ENCODE results near the gene IFI27L1. TPM values are rescaled to one million over a fixed set of nuclear protein-coding genes. Genes with fewer than 3 reads are reported as not detected.

IFI27L1 gene
- total and polyA plus RNA-seq, 2 donors (not counting 1 experiment from before 2014, with no cell fraction given): 6.5 to 6.7 TPM

GRCh38 chr14:94050231-94050880, 30.8 kb upstream of the IFI27L1 start:
- POLR2A ChIA-PET: no interaction called here
- Histone ChIP-seq H3K36me3 (replicated peaks in 1 of 2; ENCODE audit: control extremely low read depth in 1 of 2, control insufficient read depth in 1 of 2, extremely low read depth in 1 of 2, insufficient read depth in 2 of 2, low read length in 1 of 2) (peaks cover 18 to 93% of the 10 kb centered on the region in 2 experiments), H3K9ac (ENCODE audit: low read length) (no peak overlapping the region), H3K79me2 (ENCODE audit: control insufficient read depth, insufficient read depth, low read length) (no peaks in the 10 kb centered on the region), H3K4me3 (ENCODE audit: control extremely low read depth in 1 of 5, extremely low read depth in 1 of 5, insufficient read depth in 1 of 5, low read depth in 2 of 5, low read length in 4 of 5) (no peak overlapping the region), H4K20me1 (ENCODE audit: control insufficient read depth, insufficient read depth, low read length, poor library complexity, severe bottlenecking) (peaks cover 11% of the 10 kb centered on the region), H3K27me3 (replicated peaks in 1 of 4; ENCODE audit: control extremely low read depth in 1 of 4, control insufficient read depth in 3 of 4, insufficient read depth in 4 of 4, low read length in 3 of 4) (no peaks in the 10 kb centered on the region), H3K9me3 (ENCODE audit: control extremely low read depth in 1 of 3, control insufficient read depth in 2 of 3, insufficient read depth in 1 of 3, low read length in 2 of 3) (no peaks in the 10 kb centered on the region), H3K27ac (ENCODE audit: low read length in 2 of 2) (no peak overlapping the region), H3K4me1 (ENCODE audit: control insufficient read depth in 2 of 2, insufficient read depth in 2 of 2, low read length in 2 of 2) (no peaks in the 10 kb centered on the region), H2AFZ (ENCODE audit: insufficient read depth, low read depth, low read length, poor library complexity, severe bottlenecking) (no peak overlapping the region), H3K4me2 (replicated peaks; ENCODE audit: low read depth, low read length, poor library complexity, severe bottlenecking) (no peak overlapping the region)
- 93% methylated on average over 4 of the region's 6 CpGs for WGBS (ENCODE audit: insufficient coverage)
- no peak overlapping the region for H3K27ac Mint-ChIP-seq
- DNase-seq (no peak), ATAC-seq (ENCODE audit: low read depth) (no peak)
- no peaks in the 10 kb centered on the region for H3K27me3 Mint-ChIP-seq
- intact Hi-C loops (cut with micrococcal nuclease): no loop called here
- CTCF ChIA-PET: interaction anchor here (2.9 to 6.4 kb wide), 3 partner anchors 13 to 86 kb away, joined by 8 to 37 read pairs (median 22); no protein-coding TSS in a partner anchor
- H3K4me3 Mint-ChIP-seq: no peak overlapping the region
- H3K9me3 Mint-ChIP-seq (ENCODE audit: insufficient read depth): no peaks in the 10 kb centered on the region
- no peaks in the 10 kb centered on the region for H3K4me1 Mint-ChIP-seq
- TF ChIP-seq, protein P1, sequence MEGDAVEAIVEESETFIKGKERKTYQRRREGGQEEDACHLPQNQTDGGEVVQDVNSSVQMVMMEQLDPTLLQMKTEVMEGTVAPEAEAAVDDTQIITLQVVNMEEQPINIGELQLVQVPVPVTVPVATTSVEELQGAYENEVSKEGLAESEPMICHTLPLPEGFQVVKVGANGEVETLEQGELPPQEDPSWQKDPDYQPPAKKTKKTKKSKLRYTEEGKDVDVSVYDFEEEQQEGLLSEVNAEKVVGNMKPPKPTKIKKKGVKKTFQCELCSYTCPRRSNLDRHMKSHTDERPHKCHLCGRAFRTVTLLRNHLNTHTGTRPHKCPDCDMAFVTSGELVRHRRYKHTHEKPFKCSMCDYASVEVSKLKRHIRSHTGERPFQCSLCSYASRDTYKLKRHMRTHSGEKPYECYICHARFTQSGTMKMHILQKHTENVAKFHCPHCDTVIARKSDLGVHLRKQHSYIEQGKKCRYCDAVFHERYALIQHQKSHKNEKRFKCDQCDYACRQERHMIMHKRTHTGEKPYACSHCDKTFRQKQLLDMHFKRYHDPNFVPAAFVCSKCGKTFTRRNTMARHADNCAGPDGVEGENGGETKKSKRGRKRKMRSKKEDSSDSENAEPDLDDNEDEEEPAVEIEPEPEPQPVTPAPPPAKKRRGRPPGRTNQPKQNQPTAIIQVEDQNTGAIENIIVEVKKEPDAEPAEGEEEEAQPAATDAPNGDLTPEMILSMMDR (IDR thresholded peaks at IDR 0.05): no peak
- TF ChIP-seq EZH2 (IDR thresholded peaks at IDR 0.05; ENCODE audit: borderline replicate concordance, insufficient read depth, low read depth, low read length, poor library complexity, severe bottlenecking): no peak

- WGBS (ENCODE audit: insufficient coverage): 86% methylated on average over 6 of the region's 9 CpGs
- Histone ChIP-seq H3K9me3 (ENCODE audit: control extremely low read depth in 1 of 3, control insufficient read depth in 2 of 3, insufficient read depth in 1 of 3, low read length in 2 of 3) (no peaks in the 10 kb centered on the region), H3K27ac (ENCODE audit: low read length in 2 of 2) (no peak overlapping the region), H3K79me2 (ENCODE audit: control insufficient read depth, insufficient read depth, low read length) (no peaks in the 10 kb centered on the region), H3K4me3 (ENCODE audit: control extremely low read depth in 1 of 5, extremely low read depth in 1 of 5, insufficient read depth in 1 of 5, low read depth in 2 of 5, low read length in 4 of 5) (no peak overlapping the region), H2AFZ (ENCODE audit: insufficient read depth, low read depth, low read length, poor library complexity, severe bottlenecking) (no peak overlapping the region), H3K9ac (ENCODE audit: low read length) (no peak overlapping the region), H3K36me3 (replicated peaks in 1 of 2; ENCODE audit: control extremely low read depth in 1 of 2, control insufficient read depth in 1 of 2, extremely low read depth in 1 of 2, insufficient read depth in 2 of 2, low read length in 1 of 2) (peaks cover 22 to 94% of the 10 kb centered on the region in 2 experiments), H3K27me3 (replicated peaks in 1 of 4; ENCODE audit: control extremely low read depth in 1 of 4, control insufficient read depth in 3 of 4, insufficient read depth in 4 of 4, low read length in 3 of 4) (no peaks in the 10 kb centered on the region), H3K4me2 (replicated peaks; ENCODE audit: low read depth, low read length, poor library complexity, severe bottlenecking) (no peak overlapping the region), H4K20me1 (ENCODE audit: control insufficient read depth, insufficient read depth, low read length, poor library complexity, severe bottlenecking) (peaks cover 19% of the 10 kb centered on the region), H3K4me1 (ENCODE audit: control insufficient read depth in 2 of 2, insufficient read depth in 2 of 2, low read length in 2 of 2) (no peaks in the 10 kb centered on the region)
- ChIA-PET POLR2A (no interaction called here), CTCF (interaction anchor here (1.3 to 6.4 kb wide), 3 partner anchors 14 to 85 kb away, joined by 3 to 37 read pairs (median 22); no protein-coding TSS in a partner anchor)
- no peaks in the 10 kb centered on the region for H3K4me1 Mint-ChIP-seq
- TF ChIP-seq, protein P1 (IDR thresholded peaks at IDR 0.05): peak; percentile 8
- TF ChIP-seq EZH2 (IDR thresholded peaks at IDR 0.05; ENCODE audit: borderline replicate concordance, insufficient read depth, low read depth, low read length, poor library complexity, severe bottlenecking): no peak
- H3K27me3 Mint-ChIP-seq: no peaks in the 10 kb centered on the region
- intact Hi-C loops (cut with micrococcal nuclease): no loop called here
- DNase-seq (no peak), ATAC-seq (ENCODE audit: low read depth) (no peak)
- H3K4me3 Mint-ChIP-seq: no peak overlapping the region
- H3K9me3 Mint-ChIP-seq (ENCODE audit: insufficient read depth): no peaks in the 10 kb centered on the region
- H3K27ac Mint-ChIP-seq: no peak overlapping the region
These were observed 30.0 kb upstream of the IFI27L1 start for GRCh38 chr14:94051115-94051514.

Measured in B cell (primary cell).